HG03439 (cell line): Measurements from ENCODE around the gene METTL24.
"Not testable (repeated sequence)": the region's sequence is repeated elsewhere in the genome, so short reads cannot be mapped to it uniquely, and the experiment has no call there.

ENCODE experiments used
- ATAC-seq: cut with Tn5 transposase; IDR thresholded peaks from one replicate; pipeline ENCODE4 v1.9.1; 2021; ENCODE audit warnings: mild to moderate bottlenecking, moderate library complexity; ENCODE audit not compliant: unreplicated experiment

METTL24 gene

DNA sequence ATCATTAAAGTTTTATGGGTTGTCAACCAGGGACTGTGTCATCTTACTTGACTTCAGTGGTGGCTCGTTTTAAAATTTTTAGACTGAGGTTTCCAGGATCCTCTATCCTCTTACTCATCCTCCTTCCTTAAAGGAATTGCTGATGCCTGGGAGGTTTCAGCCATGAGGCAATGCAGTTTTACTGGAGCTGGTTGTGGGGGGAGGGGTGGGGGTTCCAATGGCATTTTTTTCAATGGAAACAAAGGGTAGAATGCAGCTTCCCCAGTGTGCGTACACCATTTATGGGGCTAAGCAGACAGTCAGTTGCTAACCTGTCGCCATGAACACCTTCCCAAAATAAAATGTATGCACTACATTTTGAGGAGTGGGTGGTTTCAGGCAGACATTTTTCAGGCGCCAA, 88.0 kb downstream of the METTL24 start:
- no peak for ATAC-seq

DNA sequence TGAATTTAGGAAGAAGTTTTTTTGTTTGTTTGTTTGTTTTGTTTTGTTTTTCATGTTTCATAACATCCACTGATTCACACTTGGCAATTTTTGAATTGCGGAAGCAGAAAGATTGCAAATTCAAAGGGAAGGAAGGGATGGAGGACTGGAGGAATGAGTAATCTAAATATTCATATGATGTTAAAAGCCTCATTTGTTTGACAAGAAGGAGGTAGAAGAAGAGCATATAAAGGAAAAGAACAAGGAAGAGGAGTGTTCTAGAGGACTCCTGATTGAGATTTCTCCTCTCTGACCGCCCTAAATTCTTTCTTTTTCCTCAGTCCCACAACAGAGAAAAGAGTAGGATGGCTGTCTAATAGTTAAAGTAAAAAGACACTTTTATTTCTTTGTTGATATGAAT, 88.5 kb downstream of the METTL24 start:
- no peak for ATAC-seq

DNA sequence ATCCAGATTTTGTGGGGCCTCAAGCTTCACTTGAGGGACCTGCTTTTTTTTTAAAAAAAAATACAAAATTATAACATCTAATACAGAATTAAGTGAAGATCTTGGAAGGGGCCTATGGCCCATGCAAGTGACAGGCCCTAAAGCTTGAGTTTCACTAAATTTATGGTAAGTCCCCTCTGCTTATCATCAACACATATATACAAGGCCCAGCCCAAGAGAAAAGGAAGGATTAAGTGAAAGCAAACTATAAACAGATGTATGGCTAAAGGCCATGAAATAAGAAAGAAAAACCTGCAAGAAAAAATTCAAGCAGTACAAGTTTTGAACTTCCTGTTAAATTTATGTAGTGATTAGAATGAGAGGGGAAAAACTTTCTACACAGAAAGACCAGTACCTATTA, 91.2 kb downstream of the METTL24 start:
- no peak for ATAC-seq

DNA sequence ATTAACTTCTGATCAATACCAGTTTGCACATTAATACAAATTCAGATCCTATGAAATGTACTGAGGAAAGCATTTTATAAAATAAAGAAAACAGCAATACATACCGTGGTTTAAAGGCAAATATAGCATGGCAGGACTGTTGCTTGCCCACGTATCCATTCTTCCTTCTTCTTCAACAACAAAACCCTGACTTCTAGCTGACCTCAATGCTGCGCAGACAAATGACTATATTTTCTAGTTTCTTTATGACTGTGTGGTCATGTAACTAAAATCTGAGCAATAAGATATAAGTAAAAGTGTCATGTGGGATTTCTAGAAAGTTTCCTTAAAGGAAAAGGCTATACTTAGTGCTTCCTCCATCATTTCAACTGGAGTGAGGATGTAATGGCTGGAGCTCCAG, 92.9 kb downstream of the METTL24 start:
- no peak for ATAC-seq

DNA sequence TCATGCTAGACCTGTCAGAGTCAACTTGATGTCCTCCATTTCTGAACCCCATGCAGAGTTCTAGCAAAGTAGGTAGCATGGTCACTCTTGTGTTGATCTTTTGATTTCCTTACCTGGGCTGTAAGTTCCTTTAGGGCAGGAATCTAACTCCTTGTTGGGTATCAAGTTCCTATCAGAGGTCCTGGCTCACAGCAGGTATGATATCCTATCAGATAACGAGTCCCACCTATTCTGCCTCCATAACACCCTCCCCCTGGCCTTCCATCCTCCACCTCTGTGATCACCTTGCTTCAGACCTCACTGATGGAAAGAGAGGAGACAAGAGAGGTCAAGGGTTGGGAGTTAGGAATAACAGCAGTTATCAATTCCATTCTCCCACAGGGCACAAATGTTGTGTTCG, 101.8 kb downstream of the METTL24 start:
- no peak for ATAC-seq

DNA sequence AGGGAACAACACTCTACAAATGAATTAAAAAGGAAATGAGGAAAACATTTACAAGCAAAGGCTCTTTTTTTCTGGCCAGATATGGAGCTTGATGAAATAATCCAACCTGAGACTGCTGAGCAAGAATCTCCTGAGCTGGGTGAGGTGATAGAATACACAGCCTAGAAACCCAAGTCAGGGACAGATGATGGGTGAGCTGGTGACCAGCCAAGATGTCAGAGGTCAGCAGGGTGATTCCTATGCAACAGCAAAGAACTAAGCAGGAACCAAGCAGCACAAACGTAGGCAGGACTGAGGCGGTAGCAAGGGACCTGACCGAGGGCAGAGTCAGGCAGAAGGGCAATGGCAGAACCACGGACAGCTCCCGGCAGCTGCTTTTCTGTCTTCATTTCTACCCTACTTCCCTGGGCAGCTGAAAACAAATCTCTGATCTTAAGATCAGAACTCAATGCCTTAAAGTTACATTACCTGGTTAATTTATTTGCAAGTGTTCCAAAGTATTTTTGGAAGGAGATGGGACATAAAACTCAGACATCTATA, 102.9 kb downstream of the METTL24 start:
- ATAC-seq: no peak

DNA sequence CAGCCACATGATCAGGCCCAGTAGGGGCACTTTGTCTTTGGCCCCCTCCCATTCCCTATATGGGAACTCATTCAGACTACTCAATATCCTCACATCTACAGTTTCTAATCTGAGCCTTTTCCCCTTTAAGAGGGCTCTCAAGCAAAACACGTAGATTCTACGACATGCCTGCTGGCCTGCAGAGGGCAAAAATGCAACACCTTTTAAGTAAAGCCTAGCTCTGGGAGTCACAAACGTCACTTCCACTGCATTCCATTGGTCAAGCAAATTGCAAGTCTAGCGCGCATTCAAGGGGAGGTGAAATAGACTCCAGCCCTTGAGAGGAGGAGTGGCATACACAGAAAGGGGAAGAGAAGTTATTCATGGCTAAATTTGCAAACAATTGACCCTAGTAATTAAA, 107.3 kb downstream of the METTL24 start:
- no peak for ATAC-seq

DNA sequence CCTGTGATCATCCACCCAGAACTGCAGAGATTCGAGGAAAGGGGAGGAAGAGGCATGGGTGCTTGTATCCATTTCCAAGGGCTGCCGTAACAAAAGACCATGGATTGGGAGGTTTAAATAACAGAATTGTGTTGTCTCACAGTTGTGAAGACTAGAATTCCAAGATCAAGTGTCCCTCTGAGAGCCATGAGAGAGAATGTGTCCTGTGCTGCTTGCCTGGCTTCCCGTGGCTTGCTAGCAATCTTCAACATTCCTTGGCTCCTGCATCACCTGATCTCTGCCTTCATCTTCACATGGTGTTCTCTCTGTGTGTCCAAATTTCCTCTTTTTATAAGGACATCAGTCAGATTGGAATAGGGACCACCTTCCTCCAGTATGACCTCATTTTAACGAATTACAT, 108.1 kb downstream of the METTL24 start:
- ATAC-seq: no peak

DNA sequence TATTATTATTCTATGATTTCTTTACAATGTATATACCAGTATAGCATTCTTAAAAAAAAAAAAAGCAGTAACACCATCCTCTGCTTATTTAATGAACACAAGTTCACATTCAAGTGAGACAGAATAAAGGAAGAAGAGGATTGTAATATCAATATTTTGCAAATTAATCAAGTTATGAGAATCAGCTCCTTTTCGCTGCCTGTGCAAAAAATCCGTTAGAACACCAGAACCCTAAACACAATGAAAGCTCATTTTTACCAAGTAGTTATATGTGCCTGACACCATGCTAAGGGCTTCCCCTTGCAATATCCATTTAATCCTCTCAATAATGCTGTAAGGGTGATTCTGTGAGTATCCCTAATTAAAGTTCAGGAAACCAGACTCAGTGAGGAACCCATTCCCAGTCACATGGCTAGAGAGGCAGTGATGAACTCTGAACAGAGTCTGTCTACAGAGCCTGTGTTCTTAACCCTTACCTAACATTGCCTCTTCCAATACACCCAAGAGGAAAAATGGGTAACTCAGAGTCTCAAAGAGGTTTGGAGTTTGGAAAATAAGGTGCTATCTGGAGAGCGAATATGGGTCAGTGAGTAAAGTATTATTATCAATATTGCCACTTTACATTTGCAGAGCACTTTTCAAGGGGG, 111.1 kb downstream of the METTL24 start:
- ATAC-seq: no peak

DNA sequence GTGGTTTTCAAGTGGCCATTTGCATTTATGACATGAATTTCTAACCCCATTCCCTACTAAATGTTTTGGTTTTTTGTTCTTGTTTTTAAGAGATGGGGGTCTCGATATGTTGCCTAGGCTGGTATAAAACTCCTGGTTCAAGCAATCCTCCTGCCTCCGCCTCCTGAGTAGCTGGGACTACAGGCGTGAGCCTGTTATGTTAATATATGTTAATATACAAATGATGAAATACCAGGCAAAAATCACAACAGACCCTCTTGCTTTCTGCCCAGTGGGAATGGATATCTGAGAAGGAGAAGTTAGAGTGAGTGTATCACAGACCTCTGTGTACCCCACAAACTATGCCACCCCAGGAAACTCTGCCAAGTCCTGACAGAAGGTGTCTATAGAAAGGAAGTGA, 111.8 kb downstream of the METTL24 start:
- ATAC-seq: no peak

DNA sequence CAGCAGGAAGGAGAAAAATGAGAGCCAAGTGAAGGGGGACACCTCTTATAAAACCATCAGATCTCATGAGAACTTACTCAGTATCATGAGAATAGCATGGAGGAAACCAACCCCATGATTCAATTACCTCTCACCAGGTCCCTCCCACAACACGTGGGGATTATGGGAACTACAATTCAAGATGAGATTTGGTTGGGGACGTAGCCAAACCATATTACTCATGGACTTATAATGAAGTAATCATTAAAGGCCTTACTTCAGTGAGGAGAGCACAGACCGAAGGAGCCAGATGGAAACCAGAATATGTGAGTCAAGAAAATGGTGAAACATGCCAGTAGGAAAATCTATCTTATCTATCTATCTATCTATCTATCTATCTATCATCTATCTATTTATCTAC, 113.5 kb downstream of the METTL24 start:
- ATAC-seq: not testable (repeated sequence)

DNA sequence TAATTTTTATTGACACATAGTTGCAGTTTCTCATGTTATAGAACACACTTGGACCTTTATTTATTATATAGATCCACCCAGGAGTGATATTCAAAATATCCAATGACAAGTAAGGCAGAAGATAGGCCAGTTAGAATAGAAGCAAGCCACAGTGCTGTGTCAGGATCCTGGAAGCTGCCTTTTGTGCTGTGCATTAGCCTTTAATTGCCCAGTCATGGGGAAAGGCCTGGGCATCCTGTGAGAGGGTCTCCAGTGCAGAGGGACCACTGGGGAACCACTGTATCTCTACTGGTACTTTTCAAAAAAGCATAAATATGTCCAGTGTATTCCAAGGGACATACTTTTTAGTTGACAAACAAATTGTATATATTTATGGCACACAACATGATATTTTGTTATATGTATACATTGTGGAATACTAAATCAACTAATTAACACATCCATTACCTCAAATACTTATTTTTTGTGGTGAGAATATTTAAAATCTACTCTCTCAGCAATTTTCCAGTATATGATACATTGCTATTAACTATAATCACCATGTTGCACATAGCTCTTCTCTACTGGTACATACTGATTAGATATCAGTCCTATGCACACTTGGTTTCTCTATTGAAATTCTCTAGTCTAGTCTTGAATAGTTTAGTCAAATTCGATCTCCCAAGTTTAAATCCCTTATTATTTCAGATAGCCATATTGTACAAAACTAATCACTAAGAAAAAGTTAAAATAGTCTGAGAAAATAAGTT, 118.4 kb downstream of the METTL24 start:
- no peak for ATAC-seq

DNA sequence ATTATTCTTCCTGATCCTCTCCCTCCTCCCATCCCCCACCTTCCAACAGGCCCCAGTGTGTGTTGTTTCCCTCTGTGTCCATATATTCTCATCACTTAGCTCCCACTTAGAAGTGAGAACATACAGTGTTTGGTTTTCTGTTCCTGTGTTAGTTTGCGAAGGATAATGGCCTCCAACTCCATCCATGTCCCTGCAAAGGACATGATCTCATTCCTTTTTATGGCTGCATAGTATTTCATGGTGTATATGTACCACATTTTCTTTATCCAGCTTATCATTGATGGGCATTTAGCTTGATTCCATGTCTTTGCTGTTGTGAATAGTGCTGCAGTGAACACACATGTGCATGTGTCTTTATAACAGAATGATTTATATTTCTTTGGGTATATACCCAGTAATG, 122.1 kb downstream of the METTL24 start:
- not testable (repeated sequence) for ATAC-seq

DNA sequence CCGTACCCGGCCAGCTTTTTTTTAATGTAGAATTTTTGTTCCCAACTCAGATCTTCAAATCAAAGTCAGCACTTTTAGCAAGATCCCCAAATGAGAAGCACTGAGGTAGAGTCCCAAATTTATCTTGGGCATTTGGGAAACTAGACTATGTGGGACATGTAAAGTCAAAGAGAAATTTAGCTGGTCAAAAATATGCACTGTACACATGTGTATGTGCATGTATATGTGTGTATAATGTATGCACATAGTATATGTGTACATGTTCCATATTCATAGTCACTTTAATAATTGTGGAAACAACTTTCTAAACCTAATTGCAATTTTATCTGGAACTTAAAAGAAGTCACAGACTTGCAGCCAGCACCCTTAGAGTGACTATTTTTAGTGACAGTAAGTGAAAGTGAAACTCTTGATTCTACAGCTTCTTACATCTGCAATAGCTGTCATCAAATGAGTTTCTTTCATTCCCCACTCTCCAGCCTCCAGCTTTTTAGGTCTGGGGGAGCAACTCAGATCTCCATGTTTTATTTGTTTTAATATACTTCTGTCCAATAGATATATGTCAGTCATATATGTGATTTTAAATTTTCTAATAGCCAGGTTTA, 124.3 kb downstream of the METTL24 start:
- ATAC-seq: peak; percentile 91

DNA sequence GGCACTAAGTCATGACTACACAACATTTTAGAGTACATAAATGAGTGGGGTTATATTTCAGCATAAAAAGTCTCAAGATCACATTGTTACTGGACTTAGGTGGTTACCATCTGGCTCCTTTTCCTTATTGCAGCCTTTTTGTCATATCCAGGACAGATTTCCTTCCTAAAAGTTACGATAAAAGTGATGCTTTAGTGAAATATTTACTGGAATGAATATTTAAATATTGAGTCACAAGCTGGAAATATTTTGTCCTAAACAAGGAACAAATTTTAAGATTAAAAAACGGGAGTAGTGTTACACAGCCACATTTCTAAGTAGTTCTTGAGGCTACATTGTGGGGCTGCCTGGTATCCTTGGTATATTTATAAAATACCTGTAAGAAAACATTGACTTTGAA, 125.7 kb downstream of the METTL24 start:
- no peak for ATAC-seq

DNA sequence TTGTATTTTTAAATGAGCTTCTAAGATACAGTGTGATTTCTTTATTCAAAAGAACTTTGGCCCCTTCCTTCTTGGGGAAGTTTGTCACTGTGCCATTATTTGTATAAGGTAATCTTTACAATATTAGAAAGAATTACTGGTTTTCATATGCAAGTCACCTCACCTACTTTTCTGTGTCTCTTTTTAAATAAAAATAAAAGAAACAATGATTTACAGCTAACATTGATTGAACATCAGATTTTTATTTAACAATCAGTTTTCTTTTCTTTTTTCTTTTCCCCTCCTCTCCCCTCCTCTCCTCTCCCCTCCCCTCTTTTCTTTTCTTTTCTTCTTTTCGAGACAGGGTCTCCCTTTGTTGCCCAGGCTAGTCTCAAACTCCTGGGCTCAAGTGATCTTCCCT, 131.9 kb downstream of the METTL24 start:
- no peak for ATAC-seq

DNA sequence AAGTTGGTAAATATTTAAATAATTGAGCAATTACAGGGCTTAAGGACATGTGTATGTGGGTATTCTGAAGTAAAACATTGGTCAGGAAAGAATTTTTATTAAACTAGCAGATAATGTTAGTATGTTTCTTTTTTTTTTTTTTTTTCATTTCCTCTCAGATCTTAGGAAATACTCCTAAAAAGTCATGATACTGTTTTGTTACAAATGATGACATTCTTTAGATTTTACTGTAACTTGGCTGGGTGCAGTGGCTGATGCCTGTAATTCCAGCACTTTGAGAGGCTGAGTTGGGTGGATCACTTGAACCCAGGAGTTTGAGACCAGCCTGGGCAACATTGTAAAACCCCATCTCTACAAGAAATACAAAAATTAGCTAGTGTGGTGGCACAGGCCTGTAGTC, 136.4 kb downstream of the METTL24 start:
- ATAC-seq: no peak

DNA sequence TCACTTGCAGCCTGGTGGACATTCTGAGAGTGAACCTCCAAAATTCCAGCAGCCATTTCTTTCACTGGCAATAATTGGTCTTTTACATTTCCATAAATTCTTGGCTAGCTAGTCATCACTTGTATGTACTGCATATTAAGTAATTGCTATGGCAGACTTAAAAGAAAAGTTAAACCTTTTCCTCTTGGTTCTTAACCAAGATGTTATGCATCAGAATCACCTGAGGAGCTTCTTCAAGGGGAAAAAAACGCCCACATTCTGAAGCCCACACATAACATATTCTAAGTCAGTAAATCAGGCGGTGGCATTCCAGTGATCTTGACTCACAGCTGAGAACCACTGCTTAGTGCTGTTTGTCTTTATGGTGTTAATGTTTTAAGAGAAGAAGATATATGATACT, 140.9 kb downstream of the METTL24 start:
- no peak for ATAC-seq

DNA sequence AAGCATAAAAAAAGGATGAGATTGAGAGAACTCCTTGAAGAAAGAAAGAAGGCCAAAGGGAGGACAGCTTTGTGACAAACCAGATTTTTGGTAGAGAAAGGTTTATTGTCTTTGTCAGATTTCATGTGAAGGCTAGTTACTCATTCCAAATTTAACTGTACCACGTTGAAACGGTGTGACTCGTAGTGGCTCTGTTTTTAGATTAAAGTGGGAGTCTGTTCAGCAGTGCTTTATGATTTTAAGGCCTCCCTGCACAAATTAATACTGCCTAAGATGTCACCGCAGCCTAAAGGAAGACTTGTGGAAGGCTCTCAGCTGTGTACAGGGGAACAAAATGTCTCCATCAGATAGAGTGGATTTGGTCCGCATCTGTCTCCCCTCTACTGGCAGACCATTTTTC, 142.0 kb downstream of the METTL24 start:
- no peak for ATAC-seq

DNA sequence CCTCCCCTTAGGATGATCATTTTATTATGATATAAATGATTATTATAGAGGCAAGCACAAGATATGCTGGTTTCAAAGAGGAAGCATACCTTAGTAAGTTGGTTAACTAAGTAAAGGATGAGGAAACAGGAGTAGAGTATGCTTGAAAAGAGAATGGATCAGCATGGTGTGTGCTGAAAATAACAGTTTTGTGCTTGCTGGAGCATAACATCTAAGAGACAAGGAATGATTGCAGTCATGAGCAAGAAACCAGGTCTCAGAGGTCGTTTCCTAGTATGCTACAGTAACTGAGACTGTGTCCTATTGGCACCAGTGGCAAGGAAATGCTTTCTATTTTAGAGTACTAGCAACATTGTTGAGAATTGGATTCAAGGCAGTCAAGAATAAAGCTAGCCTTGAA, 143.8 kb downstream of the METTL24 start:
- no peak for ATAC-seq

DNA sequence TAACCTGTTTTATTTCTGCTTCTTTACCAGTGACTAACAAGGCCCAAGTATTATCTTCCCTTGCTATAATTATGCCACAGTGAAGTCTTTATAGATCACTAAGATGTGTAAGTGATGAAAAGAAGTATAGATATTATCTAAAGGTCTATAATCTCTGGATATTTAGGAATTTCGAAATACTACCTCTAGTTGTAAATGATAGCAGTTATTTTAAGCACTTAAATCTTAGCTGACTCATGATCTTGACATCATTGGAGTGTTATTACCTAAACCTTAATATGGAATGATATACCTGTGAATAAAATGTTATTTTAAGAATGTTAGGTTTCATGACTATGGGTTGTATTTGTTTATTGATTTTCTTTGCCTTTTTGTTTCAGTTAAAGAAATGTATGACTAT, 146.4 kb downstream of the METTL24 start:
- ATAC-seq: no peak

DNA sequence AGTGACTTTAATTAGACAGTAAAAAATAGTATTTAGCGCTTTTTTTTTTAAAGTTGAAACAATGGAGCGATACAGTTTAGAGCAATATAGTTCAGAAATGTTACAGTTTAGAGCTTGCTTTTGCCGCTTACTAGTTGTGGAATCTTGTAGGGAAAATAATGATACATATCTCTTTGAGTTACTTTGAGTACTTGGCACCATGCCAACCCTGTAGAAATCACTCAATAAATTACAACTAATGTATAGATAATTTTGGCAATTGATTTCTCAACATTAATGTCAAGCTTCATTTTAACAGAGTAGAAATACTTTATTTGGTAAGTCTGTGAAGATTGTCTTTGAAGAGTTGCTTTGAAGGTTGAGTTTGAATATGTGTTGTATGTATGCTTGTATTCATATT, 150.5 kb downstream of the METTL24 start:
- ATAC-seq: no peak
